Caco-2 (cell line): ENCODE results near the gene HBA1. TPM values are rescaled to one million over a fixed set of nuclear protein-coding genes. Genes with fewer than 3 reads are reported as not detected.
A peak's percentile ranks its signal among the peaks of the same experiment; 100 is the strongest.

Experiments
- BruUV-seq: library from RNA; stranded (reverse); fragments of 400-500 nt; replicated peaks from 2 replicates; lab custom pipeline; 2021; lab: Mats Ljungman, UMichigan
- CTCF ChIA-PET: fragments of 300-600 bp; sonication (Branson Sonifier 250); formaldehyde crosslinking; loops from one replicate; lab custom pipeline; 2022; ENCODE audit warnings: antibody characterized with exemption; lab: Charles Lee
- POLR2A ChIA-PET: fragments of 300-600 bp; sonication (Branson Sonifier 250); formaldehyde crosslinking; loops from one replicate; lab custom pipeline; 2022; ENCODE audit warnings: antibody characterized with exemption; lab: Charles Lee
- DNase-seq, 2 experiments: peaks; one replicate each; pipeline versions ENCODE4 v3.0.0 to v3.0.0-alpha.2; 2020 to 2022
- H3K27me3 ChIP-seq: replicated peaks from 2 replicates; pipeline ENCODE4 v1.6.0; 2011; ENCODE audit warnings: low read length; ENCODE audit not compliant: control insufficient read depth, insufficient read depth
- H3K36me3 ChIP-seq: 2 replicates; pipeline ENCODE4 v1.5.1; 2011; ENCODE audit warnings: low read length; ENCODE audit not compliant: control insufficient read depth, insufficient read depth
- H3K4me1 ChIP-seq: fragments of 250-450 bp; sonication (Bioruptor Pico); 2 replicates; pipeline ENCODE4 v1.5.1; 2020; ENCODE audit warnings: mild to moderate bottlenecking
- H3K4me3 ChIP-seq: 2 replicates; pipeline ENCODE4 v1.5.1; 2011; ENCODE audit warnings: low read depth, mild to moderate bottlenecking, control low read depth, low read length
- H3K9me3 ChIP-seq: fragments of 250-450 bp; sonication (Bioruptor Pico); 2 replicates; pipeline ENCODE4 v1.5.1; 2020; ENCODE audit warnings: mild to moderate bottlenecking, moderate library complexity
- H3K27ac Mint-ChIP-seq: one replicate; pipeline ENCODE4 v1.8.0; 2022; ENCODE audit warnings: mixed read lengths; ENCODE audit not compliant: unreplicated experiment
- H3K27me3 Mint-ChIP-seq: one replicate; pipeline ENCODE4 v1.8.0; 2022; ENCODE audit warnings: mixed read lengths; ENCODE audit not compliant: insufficient read depth, unreplicated experiment
- H3K36me3 Mint-ChIP-seq: one replicate; pipeline ENCODE4 v1.8.0; 2022; ENCODE audit warnings: mild to moderate bottlenecking, mixed read lengths; ENCODE audit not compliant: insufficient read depth, unreplicated experiment
- H3K4me1 Mint-ChIP-seq: one replicate; pipeline ENCODE4 v1.8.0; 2022; ENCODE audit warnings: low read depth, mixed read lengths; ENCODE audit not compliant: unreplicated experiment
- H3K4me3 Mint-ChIP-seq: one replicate; pipeline ENCODE4 v1.8.0; 2022; ENCODE audit warnings: mild to moderate bottlenecking, moderate library complexity, mixed read lengths; ENCODE audit not compliant: unreplicated experiment
- H3K9me3 Mint-ChIP-seq: one replicate; pipeline ENCODE4 v1.8.0; 2022; ENCODE audit warnings: mixed read lengths; ENCODE audit not compliant: unreplicated experiment
- intact Hi-C: fragments of 100-400 bp; cut with micrococcal nuclease; formaldehyde crosslinking; loops from one replicate; pipeline ENCODE4 v1.10.0; 2022; ENCODE audit not compliant: unreplicated experiment
- total RNA-seq: library from RNA; stranded (reverse); gene quantifications from 2 replicates; pipeline ENCODE4 v1.2.3, GENCODE V29; 2022
- TF ChIP-seq, protein P1 (sequence below), 2 experiments: fragments of 200-600 bp in 1 of 2; IDR thresholded peaks; 1 replicate in 1 of 2; 2 replicates in 1 of 2; pipeline versions ENCODE4 v1.5.1 to v1.8.0; 2011 to 2022; ENCODE audit warnings: antibody characterized with exemption in 1 of 2, control low read depth in 1 of 2, inconsistent platforms in 1 of 2, low read depth in 1 of 2, low read length in 1 of 2, mild to moderate bottlenecking in 1 of 2, moderate library complexity in 1 of 2; ENCODE audit not compliant: insufficient read depth in 1 of 2, severe bottlenecking in 1 of 2, unreplicated experiment in 1 of 2

The HBA1 gene
- total RNA-seq, 1 experiment from 2014 or later = 3.6 TPM

DNA sequence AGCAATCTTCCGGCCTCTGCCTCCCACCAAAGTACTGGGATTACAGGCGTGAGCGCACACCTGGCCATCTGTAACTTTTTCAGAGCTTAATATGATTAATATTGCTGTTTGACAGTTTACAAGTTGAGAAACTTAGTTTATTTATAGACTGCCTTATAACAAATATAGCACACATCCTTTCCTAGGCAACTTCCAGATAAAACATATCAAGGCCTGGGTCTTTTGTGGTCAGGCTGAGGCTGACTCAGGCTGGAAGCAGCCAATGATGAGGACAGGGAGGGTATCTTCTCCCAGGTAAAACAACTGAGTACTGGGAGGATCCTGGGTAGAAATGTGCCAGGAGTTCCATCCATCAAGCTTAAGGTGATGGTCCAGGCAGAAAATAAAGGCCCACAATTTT is 36.5 kb downstream of the HBA1 start:
- CTCF ChIA-PET = interaction anchor here (1.1 kb wide), 1 partner anchor 149 kb away, joined by 3 read pairs; no protein-coding TSS in a partner anchor
- TF ChIP-seq, protein P1, sequence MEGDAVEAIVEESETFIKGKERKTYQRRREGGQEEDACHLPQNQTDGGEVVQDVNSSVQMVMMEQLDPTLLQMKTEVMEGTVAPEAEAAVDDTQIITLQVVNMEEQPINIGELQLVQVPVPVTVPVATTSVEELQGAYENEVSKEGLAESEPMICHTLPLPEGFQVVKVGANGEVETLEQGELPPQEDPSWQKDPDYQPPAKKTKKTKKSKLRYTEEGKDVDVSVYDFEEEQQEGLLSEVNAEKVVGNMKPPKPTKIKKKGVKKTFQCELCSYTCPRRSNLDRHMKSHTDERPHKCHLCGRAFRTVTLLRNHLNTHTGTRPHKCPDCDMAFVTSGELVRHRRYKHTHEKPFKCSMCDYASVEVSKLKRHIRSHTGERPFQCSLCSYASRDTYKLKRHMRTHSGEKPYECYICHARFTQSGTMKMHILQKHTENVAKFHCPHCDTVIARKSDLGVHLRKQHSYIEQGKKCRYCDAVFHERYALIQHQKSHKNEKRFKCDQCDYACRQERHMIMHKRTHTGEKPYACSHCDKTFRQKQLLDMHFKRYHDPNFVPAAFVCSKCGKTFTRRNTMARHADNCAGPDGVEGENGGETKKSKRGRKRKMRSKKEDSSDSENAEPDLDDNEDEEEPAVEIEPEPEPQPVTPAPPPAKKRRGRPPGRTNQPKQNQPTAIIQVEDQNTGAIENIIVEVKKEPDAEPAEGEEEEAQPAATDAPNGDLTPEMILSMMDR (IDR thresholded peaks at IDR 0.05; ENCODE audit: insufficient read depth in 1 of 2, low read depth in 1 of 2, low read length in 1 of 2, severe bottlenecking in 1 of 2, unreplicated experiment in 1 of 2) = no peak
- Histone ChIP-seq H3K36me3 (peaks cover 1% of the 10 kb centered on the region; the same call in 1 of the 2 replicates), H3K4me1 (no peaks in the 10 kb centered on the region), H3K9me3 (no peaks in the 10 kb centered on the region), H3K27me3 (no peaks in the 10 kb centered on the region), H3K4me3 (no peak overlapping the region)
- POLR2A ChIA-PET = no interaction called here
- Mint-ChIP-seq H3K4me3 (no peak overlapping the region), H3K36me3 (peaks cover 81% of the 10 kb centered on the region), H3K27me3 (no peaks in the 10 kb centered on the region), H3K27ac (no peak overlapping the region), H3K4me1 (no peaks in the 10 kb centered on the region), H3K9me3 (no peaks in the 10 kb centered on the region)
- intact Hi-C loops = no loop called here
- DNase-seq = no peak
- no TSS peak for BruUV-seq

- no peaks in the 10 kb centered on the region for H3K9me3 ChIP-seq
- H3K27me3 ChIP-seq = no peaks in the 10 kb centered on the region
- H3K4me3 Mint-ChIP-seq = no peak overlapping the region
- POLR2A ChIA-PET = interaction anchor here (1.0 kb wide), 1 partner anchor 8 kb away, joined by 4 read pairs; no protein-coding TSS in a partner anchor
- CTCF ChIA-PET = no interaction called here
- no peaks in the 10 kb centered on the region; the same call in 1 of the 2 replicates for H3K36me3 ChIP-seq
- BruUV-seq = TSS peak; percentile 2
- intact Hi-C loops = no loop called here
- peaks cover 98% of the 10 kb centered on the region for H3K36me3 Mint-ChIP-seq
- H3K9me3 Mint-ChIP-seq = no peaks in the 10 kb centered on the region
- TF ChIP-seq, protein P1 (IDR thresholded peaks at IDR 0.05; ENCODE audit: insufficient read depth in 1 of 2, low read depth in 1 of 2, low read length in 1 of 2, severe bottlenecking in 1 of 2, unreplicated experiment in 1 of 2) = no peak
- H3K4me1 ChIP-seq = no peaks in the 10 kb centered on the region
- no peaks in the 10 kb centered on the region for H3K27me3 Mint-ChIP-seq
- H3K4me3 ChIP-seq = no peak overlapping the region
- H3K27ac Mint-ChIP-seq = no peak overlapping the region
- no peaks in the 10 kb centered on the region for H3K4me1 Mint-ChIP-seq
- no peak for DNase-seq
Measured at GRCh38 chr16:220021-220420, 43.5 kb downstream of the HBA1 start.

Other genes with a start within 250 kb of the HBA1 start
- 29.3 and 32.4 TPM in 2 replicates for gene POLR3K, start 123.1 kb upstream of the HBA1 start, total RNA-seq
- 57.1 and 60.7 TPM in 2 replicates for gene SNRNP25, start 122.9 kb upstream of the HBA1 start, total RNA-seq
- 62.3 and 65.8 TPM in 2 replicates for gene RHBDF1, start 104.0 kb upstream of the HBA1 start, total RNA-seq
- gene MPG, start 98.5 kb upstream of the HBA1 start, total RNA-seq = 39.1 and 41.1 TPM in 2 replicates
- 47.2 and 54.0 TPM in 2 replicates for gene NPRL3, start 38.0 kb upstream of the HBA1 start, total RNA-seq
- not detected in 2 replicates for gene HBZ, start 24.0 kb upstream of the HBA1 start, total RNA-seq
- not detected in 2 replicates for gene HBM, start 10.7 kb upstream of the HBA1 start, total RNA-seq
- 2.1 TPM in 1 of 2 replicates, not detected in the other for gene HBA2, start 3.8 kb upstream of the HBA1 start, total RNA-seq
- gene HBQ1, start 3.8 kb downstream of the HBA1 start, total RNA-seq = 7.0 and 9.2 TPM in 2 replicates
- 80.7 and 86.1 TPM in 2 replicates for gene LUC7L, start 52.8 kb downstream of the HBA1 start, total RNA-seq
- 71.7 and 77.7 TPM in 2 replicates for gene FAM234A, start 58.1 kb downstream of the HBA1 start, total RNA-seq
- gene RGS11, start 99.3 kb downstream of the HBA1 start, total RNA-seq = 5.3 and 8.9 TPM in 2 replicates
- gene ARHGDIG, start 103.9 kb downstream of the HBA1 start, total RNA-seq = 1.9 and 2.1 TPM in 2 replicates
- gene PDIA2, start 106.5 kb downstream of the HBA1 start, total RNA-seq = 0.28 and 0.41 TPM in 2 replicates
- gene AXIN1, start 176.0 kb downstream of the HBA1 start, total RNA-seq = 29.7 and 34.5 TPM in 2 replicates
- 82.4 and 91.2 TPM in 2 replicates for gene MRPL28, start 193.9 kb downstream of the HBA1 start, total RNA-seq
- 85.5 and 87.1 TPM in 2 replicates for gene PGAP6, start 205.3 kb downstream of the HBA1 start, total RNA-seq
- 140 and 150 TPM in 2 replicates for gene NME4, start 220.5 kb downstream of the HBA1 start, total RNA-seq
- 50.2 and 52.6 TPM in 2 replicates for gene DECR2, start 225.2 kb downstream of the HBA1 start, total RNA-seq
- gene RAB11FIP3, start 249.0 kb downstream of the HBA1 start, total RNA-seq = 31.3 and 35.8 TPM in 2 replicates